GM19239 (cell line): ENCODE data around the gene BTF3L4.
"Not testable (repeated sequence)": the region's sequence is repeated elsewhere in the genome, so short reads cannot be mapped to it uniquely, and the experiment has no call there.

Source experiments
- DNase-seq: peaks from one replicate; pipeline ENCODE4 v3.0.0; 2011; ENCODE audit warnings: low spot score; ENCODE audit not compliant: insufficient read length
- FAIRE-seq: peaks from 2 replicates; lab custom pipeline; 2011; peaks lifted over from hg19 to GRCh38; lab: Jason Lieb, UNC

The BTF3L4 gene

DNA sequence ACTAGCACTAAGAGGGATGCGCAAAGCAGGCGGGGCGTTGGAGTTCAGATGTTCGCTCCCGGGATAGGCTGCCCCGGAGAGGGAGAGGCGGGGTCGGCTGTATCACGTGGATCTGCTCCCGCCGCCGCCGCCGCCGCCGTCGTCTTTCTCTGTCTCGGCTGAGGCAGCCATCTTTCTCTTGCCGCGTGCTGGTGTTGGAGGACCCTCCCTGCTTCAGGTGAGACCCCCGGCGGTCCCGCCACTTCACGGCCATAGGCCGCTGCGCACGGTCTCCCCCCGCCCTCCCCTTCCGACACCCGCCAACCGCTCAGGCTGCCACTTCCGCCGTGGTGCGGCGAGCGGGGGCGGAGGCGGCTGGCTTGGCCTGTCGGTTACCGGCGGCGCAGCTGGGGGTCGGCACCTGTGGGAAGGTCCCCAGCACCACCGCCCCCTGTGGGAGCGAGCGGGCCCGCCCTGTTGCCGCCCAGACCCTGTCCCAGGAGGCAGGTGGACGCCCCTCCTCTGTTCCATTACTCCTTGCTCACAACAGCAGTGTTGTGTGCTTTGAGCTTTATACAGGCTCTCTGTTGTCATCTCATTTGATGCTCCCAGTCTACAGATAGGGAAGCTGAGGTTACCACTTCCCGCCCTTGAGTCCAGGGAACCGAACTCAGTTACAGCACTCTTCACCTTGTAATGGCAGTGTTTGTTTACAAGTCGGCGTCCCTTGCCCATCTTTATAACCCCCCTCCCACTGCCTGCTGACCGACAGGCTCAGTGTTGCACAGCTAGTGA lies at the start of gene BTF3L4:
BTF3L4 (plus strand) TSS at position 133 of the 774 bp plus-strand sequence. CDS start 3,553 bp downstream, outside the sequence.
- peak; percentile 93 for FAIRE-seq
- DNase-seq, result peak; percentile 67

DNA sequence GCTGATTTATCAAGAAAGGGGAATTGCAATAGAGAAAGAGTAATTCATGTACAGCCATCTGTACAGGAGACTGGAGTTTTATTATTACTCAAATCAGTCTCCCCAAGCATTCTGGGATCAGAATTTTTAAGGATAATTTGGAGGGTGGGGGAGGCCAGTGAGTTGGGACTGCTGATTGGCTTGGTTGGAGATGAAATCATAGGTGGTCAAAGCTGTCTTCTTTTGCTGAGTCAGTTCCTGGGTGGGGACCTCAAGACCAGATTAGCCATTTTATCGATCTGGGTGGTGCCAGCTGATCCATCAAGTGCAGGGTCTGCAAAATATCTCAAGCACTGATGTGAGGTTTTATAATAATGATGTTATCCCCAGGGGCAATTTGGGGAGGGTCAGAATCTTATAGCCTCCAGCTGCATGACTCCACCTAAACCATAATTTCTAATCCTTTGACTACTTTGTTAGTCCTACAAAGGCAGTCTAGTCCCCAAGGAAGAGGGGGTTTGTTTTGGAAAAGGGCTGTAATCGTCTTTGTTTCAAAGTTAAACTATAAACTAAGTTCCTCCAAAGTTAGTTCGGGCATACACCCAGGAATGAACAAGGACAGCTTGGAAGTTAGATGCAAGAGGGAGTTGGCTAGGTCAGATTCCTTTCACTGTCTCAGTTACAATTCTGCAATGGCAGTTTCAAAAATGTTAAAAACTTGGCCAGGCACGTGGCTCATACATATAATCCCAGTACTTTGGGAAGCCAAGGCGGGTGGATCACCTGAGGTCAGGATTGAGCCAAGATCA lies 48.7 kb upstream of the BTF3L4 start:
- FAIRE-seq (no peak), DNase-seq (no peak)

DNA sequence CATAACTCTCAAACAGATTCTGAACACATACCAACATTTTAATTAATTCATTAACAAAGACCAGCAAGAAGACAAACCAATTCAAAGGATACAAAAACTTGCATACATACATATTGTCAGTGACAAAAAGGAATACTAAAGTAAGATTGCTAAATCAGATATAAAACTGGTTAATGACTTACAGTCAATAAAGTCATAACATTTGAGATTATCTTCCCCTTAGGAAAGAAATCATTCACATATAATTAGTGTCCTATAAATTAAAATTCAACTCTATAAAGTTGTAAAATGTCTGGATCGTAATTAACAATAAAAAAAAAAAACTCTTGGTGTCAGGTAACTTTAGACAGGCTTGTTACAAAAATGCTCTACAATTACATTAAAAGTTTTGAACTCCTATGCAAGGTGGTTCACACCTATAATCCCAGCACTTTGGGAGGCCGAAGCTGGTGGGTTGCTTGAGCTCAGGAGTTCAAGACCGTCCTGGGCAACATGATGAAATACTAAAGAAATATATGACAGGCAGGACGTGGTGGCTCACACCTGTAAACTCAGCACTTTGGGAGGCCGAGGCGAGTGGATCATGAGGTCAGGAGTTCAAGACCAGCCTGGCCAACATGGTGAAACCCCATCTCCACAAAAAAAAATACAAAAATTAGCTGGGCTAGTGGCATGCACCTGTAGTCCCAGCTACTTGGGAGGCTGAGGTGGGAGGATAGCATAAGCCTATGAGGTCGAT lies 47.9 kb upstream of the BTF3L4 start:
- no peak for DNase-seq
- FAIRE-seq, result no peak

DNA sequence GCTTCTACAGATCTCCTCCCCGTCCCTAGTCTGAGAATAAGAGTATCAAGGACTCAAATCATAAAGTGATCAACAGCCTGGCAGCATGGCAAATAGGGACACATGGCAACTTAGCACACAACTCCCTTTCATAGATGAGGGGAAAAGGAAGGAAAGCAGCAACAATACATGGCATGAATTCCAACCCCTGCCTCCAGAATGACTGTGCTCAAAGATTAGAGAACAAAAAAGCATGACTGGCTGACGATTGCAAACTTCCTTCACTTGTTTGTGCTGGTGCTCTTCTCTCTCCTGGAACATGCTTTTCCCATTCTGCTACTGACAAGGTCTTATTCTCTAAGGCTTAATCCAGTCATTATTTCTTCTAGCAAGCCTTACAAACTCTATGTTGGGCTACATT lies 34.0 kb upstream of the BTF3L4 start:
- DNase-seq, result no peak

DNA sequence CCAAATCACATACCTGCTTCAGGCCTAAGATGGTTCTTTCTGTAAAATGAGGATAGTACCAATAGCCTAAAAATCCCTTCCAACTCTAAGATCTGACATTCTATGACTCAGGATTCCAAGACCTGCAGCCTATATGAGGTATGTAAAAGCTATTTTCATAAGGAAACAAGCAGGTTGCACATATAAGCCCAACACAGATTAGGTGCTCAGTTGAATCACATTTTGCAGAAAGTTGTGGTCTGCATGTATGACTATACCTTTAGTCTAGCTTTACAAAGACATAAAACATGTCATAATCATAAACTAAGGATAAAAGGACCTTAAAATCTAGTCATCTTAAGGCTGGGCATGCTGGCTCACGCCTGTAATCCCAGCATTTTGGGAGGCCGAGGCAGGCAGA lies 29.8 kb upstream of the BTF3L4 start:
- DNase-seq (no peak), FAIRE-seq (no peak)

More for the DNA sequence above, 34.0 kb upstream of the BTF3L4 start:
- no peak for FAIRE-seq

DNA sequence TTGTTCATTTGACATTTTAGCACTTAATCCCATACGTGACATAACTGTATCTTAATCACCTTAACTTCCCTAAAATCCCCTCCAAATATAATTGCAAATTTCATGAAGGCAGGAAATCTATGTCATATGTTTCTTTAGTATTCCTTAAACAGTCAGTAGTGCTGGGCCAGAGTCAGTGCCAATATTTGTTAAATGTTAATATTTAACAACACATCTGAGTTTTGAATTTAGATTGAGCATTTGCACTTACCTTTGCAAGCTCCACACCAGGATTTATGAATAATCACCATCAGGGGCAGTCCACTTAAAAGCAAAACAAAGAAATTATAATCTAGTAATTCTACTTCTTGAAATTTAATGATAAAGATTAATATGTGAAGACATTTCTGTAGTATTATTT lies 27.8 kb upstream of the BTF3L4 start:
- DNase-seq (no peak), FAIRE-seq (no peak)

DNA sequence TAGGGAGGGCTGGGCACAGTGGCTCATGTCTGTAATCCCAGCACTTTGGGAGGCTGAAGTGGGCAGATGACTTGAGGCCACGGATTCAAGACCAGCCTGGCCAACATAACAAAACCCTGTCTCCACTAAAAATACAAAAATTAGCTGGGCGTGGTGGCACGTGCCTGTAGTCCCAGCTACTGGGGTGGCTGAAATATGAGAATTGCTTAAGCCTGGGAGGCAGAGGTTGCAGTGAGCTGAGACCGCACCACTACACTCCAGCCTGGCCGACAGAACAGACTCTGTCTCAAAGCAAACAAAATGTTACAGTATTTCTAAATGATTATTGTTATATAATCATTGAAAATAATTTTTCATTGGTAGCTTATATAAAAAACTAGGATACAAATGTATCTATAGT lies 27.3 kb upstream of the BTF3L4 start:
- not testable (repeated sequence) for FAIRE-seq, DNase-seq

DNA sequence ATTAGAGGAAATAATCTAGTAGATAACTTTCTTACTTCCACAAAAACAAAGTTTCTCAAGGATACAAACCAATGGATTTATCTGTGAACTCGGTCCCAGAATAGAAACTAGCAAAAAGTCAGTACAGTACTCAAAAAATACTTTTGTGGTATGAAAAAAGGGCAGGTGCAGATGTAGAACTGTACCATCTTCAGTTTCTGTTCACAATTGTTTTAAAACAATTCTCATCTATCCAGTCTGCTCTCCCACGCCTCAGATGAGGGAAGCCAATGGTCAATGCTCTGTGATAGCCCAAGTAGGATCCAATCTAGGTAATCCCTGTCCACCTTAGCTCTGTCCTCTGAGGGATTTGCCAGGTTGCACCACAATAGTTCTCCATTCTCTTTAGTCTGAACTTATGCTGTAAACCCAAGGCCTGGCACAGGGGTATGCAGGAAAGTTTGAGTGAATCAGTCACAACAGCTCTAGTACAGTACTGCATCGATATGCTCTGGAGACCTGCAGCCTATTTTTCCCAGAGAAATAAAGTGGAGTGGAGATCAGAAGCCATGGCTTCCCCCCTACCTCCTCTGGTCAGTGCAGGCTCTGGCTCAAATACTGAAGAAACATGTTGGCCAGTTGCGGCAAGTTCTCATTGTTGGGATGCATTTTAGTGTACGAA lies 23.8 kb upstream of the BTF3L4 start:
- no peak for DNase-seq

DNA sequence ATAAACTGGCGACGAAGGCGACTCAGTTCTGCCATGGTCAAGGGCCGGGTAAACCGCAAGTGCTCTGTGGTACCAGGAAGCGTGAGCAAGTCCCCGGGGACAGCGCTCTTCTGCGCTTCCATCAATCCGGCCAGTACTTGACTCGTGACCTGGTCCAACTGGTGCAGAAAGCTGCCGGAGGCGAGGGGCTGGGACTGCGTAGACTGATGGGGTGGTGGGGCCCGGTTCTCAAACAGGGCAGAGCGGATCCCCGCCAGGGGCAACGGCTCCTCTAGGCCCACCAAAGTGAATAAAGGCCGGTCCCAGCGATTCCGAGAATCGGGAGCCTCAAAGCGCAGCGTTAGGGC lies 23.3 kb upstream of the BTF3L4 start:
- FAIRE-seq (no peak), DNase-seq (no peak)

More for the DNA sequence above, 23.8 kb upstream of the BTF3L4 start:
- peak; percentile 85 for FAIRE-seq

DNA sequence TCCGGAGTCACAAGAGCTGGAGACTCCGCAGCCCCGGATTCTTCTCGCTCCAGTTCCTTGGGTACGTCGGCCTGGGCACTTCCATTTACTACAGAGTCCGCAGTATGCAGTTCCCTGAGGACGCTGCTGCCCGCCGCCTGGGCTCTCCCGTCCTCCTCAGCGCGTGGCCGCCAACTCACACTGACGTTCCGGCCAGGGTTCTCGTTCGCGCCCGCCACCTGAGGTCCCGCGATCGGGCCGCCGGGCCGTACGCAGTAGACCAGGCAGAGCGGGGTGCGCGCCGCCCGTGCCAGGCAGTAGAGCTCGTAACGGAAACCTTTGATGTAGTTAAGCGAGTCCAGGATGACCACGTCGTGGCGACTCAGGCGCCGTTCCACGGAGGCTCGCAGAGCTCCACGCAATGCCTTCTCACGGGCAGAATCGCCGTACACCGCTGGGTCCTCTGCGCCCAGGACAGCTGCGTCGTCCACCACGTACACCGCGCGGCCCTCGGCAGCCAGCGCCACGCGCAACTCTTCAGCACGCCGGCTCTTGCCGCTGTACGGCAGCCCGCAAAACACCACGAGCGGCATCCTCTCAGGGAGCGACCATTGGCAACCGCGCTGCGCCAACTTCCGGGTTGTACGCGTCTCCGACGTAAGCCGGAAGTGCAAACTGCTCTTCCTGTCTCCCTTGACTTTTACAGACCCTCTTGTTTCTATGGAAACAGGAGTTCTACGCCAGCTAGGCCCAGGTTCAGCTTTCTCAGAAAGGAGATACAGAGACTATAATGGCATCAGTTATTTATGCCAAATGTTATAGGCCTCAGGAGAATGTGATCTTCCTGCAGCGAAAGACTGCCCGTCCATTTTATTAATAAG lies 22.7 kb upstream of the BTF3L4 start, which contains the start of gene KTI12:
KTI12 (minus strand) TSS at position 621 of the 860 bp plus-strand sequence; CDS start at position 572, 49 bp downstream.
- peak; percentile 80 for DNase-seq
- FAIRE-seq, result peak; percentile 96

DNA sequence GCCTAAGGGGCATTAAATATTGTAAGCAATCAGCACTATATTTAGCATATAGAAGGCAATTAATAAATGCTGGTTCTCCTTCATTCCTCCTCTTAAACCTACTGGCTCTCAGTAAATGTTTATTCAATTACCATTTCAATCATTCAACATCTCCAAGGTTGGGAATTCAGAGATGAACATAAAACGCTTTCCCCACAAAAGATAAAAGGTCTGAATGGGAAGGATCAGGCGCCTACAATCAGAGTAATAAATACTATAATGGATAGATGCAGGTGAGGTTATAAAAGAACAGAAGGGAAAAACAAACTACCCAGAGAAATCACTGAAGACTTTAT lies 22.1 kb upstream of the BTF3L4 start:
- FAIRE-seq (no peak), DNase-seq (no peak)

DNA sequence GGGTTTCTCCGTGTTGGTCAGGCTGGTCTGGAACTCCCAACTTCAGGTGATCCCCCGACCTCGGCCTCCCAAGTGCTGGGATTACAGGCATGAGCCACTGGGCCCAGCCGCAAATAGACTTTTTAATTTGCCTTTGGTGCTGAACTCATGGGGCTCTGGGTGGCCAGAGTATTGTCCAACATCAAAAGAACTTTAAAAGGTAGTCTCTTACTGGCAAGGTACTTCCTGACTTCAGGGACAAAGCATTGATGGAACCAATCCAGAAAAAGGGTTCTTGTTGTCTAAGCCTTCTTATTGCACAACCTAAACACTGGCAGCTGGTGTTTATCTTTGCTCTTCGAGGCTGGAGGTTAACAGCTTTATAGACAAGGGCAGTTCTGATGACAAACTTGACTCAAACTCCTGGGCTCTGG lies 18.7 kb upstream of the BTF3L4 start:
- DNase-seq (no peak), FAIRE-seq (no peak)

DNA sequence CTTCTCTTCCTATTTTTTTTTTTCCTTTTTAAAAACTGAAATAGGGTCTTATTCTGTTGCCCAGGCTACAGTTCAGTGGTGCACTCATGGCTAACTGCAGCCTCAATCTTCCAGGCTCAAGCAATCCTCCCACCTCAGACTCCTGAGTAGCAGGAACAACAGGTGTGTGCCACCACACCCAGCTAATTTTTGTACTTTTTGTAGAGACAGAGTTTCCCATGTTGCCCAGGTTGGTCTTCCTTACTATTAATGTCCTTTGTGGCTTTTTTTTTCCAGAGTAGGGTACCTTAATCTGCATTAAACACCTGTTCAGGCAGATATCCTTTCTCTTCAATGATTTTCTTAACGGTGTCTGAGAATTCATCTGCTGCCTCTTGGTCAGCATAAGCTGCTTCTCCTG lies 18.2 kb upstream of the BTF3L4 start:
- DNase-seq (no peak), FAIRE-seq (no peak)

DNA sequence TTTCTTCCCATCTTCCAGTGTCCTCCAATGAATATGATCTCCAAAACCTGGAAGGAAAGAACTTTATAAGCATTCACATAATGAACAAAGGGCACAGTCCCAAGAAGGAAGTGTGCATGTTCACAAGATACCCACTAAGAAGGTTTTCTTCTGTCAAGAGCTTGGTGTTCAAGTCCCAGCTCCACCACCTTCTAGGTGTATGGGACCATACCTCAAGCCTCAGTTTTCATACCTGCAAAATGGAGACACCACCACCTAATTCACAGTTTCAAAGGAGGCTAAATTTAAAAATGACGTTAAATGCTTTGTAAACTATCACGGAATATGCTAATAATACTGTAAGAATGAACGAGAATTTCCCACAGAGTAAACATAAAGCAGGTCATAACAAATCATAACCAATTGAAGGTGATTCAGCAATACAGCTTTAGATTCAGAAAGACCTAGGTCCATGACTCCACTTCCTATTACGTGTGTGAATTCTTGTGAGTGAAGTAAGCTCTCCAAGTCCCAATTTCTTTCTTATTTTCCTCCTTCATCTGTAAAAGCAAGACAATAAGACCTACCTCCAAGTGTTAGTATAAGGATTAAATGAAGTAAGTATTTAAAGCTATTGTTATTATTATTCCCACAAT lies 14.4 kb upstream of the BTF3L4 start:
- FAIRE-seq, result peak; percentile 26

DNA sequence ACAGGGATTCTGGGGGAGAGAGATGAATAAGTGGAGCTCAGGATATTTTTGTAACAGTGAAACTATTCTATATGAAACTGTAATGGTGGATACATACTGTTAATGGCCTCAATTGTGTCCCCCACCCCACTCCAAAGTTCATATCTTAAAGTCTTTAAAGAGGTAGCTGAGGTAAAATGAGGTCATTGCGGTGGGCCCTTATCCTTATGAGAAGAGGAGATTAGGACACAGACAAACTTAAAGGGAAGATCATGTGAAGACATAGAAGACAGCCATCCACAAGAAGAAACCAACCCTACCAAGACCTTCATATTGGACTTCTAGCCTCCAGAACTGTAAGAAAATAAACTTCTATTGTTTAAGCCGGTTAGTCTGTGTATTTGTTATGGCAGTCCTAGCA lies 10.9 kb upstream of the BTF3L4 start:
- FAIRE-seq, result no peak
- no peak for DNase-seq

More for the DNA sequence above, 14.4 kb upstream of the BTF3L4 start:
- DNase-seq, result no peak

DNA sequence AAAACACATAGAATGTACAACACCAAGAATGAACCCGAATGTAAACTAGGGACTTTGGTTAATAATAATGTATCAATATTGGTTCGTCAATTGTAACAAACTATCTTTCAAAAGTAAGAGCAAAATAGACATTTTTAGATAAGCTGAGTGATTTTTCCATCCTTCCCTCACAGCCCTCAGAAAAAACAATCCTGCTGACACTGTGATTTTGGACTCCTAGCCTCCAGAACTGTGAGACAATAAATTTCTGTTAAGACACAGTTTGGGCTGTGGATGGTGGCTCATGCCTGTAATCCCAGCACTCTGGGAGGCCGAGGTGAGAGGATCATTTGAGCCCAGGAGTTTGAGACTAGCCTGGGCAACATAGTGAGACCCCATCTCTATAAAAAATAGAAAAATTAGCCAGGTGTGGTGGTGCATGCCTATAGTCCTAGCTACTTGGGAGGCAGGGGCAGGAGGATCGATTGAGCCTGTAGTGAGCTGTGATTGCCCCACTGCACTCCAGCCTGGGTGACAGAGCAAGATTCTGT lies 10.4 kb upstream of the BTF3L4 start:
- not testable (repeated sequence) for FAIRE-seq, DNase-seq

DNA sequence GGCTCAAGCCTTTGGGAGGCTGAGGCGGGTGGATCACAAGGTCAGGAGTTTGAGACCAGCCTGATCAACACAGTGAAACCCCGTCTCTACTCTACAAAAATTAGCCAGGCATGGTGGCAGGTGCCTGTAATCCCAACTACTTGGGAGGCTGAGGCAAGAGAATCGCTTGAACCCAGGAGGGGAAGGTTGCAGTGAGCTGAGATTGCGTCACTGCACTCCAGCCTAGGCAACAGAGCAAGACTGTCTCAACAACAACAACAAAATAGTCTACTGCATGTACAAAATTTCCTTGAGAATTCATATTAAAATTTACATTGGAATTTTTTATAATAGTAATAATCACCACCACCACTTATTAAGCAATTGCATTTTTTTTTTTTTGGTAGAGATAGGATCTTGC lies 6.8 kb upstream of the BTF3L4 start:
- not testable (repeated sequence) for FAIRE-seq, DNase-seq

DNA sequence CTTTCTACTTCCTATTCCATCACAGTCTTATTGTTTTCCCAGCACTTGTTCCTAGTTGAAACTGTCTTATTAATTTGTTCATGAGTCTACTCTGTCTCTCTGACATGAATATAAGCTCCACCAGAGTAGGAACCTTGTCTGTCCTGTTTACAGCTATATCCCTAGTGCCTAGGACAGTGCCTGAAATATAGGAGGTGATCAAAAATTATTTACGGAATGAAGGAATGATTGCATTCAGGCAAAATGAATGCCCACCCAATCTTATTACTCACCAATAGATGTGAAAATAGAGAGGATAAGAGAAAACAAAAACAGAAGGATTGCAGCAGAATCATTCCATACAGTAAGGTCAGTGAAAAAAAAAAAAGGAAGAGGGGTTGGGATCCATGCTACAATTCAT lies 2.2 kb upstream of the BTF3L4 start:
- no peak for DNase-seq
- FAIRE-seq, result no peak
